HuH-7 (cell line): ENCODE data around the gene SEMA4D.

Experiments
- DNase-seq: peaks from one replicate; pipeline ENCODE4 v3.0.0; 2011; ENCODE audit warnings: low spot score

The SEMA4D gene

GRCh38 chr9:89497978-89498851, at the start of gene SEMA4D:
SEMA4D (minus strand) TSS chr9:89498113; CDS start chr9:89405456, 92,657 bp downstream.
- no peak for DNase-seq

DNA sequence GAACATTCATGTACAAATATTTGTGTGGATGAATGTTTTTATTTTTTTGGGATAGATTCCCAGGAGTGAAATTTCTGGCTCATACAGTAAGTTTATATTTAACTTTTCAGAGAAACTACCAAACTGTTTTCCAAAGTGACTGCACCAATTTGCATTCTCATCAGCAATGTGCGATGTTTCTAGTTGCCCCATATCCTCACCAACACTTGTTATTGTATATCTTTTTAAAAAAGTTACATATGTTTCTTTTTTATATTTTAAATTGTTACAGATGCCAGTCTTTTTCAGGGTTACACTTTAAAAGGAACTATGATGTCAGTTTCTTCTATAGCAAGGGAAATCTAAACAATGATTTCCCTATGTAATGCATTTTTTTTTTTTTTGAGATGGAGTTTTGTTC, 49.1 kb upstream of the SEMA4D start:
- DNase-seq, result no peak

GRCh38 chr9:89544279-89544661, 46.4 kb upstream of the SEMA4D start:
- no peak for DNase-seq

DNA sequence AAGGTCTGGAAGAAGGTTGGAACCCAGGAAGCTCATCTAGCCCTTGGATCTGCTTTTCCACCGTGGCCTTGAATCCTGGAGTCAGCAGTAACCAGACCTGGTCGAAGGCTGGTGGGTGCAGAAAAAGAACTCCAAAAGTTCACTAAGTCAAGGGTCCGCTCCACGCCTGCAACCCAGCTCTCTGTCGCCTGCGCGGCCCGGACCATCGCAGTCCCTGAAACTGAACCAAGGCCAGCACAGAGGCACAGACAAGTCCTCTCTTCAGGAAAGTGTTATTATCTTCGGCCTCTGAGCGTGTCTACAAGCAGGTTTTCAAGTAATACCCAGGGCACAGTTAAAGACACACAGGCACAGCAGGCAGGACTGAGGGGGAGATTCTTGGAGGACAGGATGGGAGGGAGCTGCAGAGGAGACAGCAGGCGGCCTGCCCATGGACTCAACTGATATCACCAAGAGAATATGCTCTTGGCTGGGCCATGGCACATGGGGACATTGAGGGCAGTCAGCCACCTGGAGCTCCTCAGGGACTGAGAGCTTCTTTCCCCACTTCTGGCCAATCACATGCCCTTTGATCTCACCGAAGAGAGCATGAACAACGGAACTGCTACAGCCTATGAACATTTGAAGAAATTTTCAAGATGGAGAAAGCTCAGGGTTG, 45.8 kb upstream of the SEMA4D start:
- DNase-seq, result no peak

GRCh38 chr9:89543111-89543510, 45.2 kb upstream of the SEMA4D start:
- no peak for DNase-seq

DNA sequence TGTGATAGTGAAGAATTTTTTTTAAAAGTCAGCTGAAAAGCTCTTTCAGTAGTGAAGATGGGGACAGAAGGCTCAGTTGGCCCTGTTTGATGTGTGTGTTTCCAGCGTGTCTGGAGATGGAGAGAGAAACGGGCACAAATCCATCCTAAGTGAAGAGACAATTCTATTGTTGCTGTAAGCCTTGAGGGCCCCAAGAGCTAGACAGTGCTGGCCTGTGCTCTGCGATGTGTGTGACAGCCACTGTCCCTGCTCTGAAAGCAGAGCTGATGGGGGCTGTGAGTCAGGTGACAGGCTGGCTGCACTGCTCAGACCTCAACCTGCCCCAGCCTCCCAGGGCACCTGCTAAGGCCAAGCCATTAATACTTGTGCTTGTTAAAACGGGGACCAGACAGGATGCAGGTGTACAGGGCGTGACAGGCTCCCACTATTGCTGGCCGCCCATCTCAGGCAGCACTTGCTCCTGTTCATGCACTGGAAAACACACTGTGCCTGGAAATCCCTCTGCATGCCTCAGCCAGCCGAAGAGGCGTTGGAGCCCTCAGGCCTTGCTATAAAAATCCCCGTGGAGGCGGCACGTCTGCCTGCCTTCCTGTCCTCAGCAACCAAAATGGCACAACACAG, 44.6 kb upstream of the SEMA4D start:
- DNase-seq, result no peak

DNA sequence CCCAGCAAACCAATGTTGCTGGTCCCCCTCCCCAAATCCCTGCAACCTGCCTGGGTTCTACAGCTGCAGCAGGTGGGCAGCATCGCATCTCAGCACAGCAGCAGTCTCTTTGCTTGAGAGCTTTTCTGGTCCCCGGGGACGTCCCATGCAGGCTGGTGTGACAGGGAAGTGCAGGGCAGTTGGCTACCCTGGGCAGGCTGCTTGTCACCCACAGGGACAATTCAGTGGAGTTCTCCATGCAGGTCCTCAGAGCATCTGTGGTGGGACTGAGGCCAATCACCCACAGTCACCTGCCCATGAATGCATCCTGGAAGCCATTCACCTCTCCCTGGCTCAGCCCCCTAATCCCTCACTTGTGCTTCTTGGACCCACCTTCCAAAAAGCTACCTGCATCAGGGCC, 43.9 kb upstream of the SEMA4D start:
- DNase-seq, result no peak

- DNase-seq, result no peak
These were observed 41.5 kb upstream of the SEMA4D start for GRCh38 chr9:89539374-89539773.

DNA sequence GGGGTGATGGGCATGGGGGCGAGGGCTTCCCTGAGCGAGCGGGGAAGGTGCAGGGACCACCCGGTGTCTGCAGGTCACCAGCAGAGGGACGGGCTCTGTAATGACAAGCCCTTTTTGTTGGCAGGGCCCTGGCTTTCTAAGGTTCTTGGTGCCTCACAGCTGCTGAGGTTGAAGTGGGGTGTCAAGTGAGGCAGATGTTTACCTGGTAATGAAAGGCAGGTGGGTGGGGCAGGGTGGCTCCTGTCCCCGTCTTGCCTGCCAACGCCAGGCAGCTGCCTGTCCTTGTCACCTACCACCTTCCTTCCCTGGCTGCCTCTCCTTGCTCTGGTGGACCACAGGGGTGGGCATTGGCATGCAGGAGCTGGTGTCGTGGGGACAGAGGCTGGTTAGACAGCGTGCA, 41.0 kb upstream of the SEMA4D start:
- DNase-seq, result no peak

DNA sequence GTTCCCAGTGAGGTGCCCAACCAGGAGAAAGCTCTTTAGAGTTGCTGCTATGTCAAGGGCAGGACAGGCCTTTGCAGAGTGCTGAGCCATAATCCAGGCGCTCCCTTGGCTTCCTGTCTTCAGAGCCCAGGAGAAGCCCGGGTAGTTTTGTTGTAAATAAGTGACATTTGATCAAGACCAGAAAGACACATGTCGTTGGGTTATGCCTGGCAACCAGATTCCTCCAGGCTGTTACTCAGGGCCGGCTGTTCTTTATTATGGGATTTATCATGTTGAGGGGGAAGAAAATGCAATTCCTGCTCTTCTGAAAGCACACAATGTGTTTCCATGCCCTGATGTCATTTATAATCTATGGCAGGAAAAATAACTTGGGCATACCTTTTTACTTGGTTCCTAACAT, 39.3 kb upstream of the SEMA4D start:
- DNase-seq, result no peak

DNA sequence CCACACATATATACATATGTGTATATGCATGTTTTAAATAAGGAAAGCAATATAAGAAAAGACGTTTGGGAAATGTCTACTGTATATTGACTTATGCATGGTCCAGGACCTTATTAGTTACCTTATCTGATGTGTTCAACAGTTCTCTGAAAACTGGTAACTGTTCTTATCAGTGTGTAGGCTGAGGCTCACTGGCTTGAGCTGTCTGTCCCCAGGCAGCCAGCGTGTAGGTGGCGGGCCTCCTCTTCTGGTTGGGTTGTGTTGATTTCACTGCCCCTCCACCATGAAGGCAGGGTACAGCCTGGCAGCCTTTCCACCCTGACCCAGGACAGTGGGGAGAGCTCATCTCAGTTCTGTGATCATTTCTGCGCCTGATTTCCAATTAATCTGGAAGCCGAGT, 38.7 kb upstream of the SEMA4D start:
- no peak for DNase-seq

DNA sequence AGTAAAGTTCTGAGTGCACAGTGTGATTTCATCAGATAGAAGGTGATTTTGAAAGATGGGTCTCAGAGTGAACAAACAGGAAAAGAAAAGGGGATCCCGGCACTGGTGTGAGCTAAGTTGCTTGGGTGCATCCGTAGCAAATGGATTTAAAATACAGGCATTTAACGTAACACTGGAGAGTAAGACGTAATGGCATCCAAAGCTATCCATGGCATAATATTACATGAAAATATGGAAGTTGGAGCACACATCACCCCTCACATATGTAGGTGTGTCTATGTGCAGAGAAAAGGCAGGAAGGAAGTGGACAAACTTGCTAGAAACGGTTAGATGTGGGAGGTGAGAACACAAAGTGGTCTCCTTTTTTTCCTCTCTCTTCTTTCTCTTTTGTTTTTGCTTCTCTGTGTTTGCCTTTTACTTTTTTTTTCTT, 38.2 kb upstream of the SEMA4D start:
- DNase-seq, result no peak

DNA sequence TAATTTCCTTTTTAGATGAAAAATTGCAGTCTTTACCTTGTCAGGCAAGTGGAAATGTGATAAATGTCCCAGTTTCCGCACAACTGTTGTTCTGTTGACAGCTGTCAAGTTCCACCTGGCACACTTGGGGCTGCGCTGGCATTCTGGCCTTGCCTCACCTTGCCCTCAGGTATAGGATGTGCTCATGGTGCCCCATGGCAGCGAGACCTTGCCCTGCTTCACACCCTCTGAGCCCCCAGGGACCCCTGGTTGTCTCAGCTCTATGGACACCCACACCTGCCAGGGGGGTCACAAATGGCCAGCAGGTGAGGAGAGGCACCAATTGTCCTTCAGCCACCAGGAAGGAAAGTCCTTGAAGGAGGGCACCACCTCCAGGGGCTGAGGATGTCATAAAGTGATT, 37.5 kb upstream of the SEMA4D start:
- DNase-seq, result no peak

DNA sequence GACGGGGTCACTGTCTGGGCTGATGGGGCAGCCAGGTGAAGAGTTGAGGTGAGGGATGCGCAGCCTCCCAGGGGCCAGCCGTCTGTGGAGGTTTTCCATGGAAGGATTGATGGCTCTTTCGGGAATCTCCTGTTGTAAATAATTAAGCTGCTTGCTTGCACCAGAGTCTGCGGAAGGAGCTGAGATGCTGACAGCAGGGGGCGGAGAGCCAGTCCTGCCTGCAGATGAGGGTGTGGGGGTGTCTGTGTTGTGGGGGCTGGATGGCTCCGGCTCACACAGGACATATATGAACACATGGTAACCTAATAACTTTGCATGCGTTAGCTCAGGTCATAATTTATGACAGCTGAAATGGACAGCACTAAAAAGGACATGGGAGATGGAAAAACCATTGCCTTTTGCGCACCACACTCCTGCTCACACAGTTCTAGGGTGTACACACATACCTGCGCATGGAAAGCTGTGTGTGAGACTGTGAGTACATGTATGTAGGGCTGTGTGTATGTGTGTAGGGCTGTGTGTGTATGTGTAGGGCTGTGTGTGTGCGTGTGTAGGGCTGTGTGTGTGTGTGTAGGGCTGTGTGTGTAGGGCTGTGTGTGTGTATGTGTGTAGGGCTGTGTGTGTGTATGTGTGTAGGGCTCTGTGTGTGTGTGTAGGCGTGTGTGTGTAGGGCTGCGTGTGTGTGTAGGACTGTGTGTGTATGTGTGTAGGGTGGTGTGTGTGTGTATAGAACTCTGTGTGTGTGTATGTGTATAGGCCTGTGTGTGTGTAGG, 36.8 kb upstream of the SEMA4D start:
- peak; percentile 17 for DNase-seq

GRCh38 chr9:89533411-89534095, 35.6 kb upstream of the SEMA4D start:
- no peak for DNase-seq

DNA sequence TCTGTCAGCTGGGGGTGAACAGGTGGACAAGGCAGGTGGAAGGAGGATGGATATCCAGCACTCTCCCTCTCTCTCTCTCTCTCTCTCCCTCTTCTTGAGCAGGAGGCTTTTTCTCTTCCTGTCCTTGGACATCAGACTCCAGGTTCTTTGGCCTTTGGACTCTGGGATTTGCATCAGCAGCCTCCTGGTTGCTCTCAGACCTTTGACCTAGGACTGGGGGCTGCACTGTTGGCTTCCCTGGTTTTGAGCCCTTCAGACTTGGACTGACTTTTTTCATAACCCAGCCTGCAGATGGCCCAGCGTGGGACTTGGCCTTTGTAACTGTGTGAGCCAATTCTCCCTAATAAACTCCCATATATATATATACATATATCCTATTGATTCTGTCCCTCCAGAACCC, 35.0 kb upstream of the SEMA4D start:
- DNase-seq, result no peak

DNA sequence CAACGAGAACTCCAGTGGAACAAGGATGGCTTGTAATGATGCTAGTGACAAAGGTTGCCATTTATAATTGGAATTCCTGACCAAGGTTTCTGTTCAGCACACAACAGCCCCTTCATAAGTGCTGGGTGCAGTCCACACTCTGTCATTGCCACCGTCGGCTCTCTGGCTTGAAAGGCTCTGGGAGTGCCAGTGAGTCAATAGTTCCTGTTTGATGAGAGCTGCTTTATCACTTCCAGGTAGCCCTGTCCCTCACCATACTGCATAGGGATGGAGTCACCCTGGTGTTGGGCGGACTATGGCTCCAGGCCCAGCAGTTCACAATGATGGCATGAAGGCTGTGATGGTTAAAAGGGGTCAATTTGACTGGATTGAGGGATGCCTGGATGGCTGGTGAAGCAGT, 34.6 kb upstream of the SEMA4D start:
- DNase-seq, result no peak

DNA sequence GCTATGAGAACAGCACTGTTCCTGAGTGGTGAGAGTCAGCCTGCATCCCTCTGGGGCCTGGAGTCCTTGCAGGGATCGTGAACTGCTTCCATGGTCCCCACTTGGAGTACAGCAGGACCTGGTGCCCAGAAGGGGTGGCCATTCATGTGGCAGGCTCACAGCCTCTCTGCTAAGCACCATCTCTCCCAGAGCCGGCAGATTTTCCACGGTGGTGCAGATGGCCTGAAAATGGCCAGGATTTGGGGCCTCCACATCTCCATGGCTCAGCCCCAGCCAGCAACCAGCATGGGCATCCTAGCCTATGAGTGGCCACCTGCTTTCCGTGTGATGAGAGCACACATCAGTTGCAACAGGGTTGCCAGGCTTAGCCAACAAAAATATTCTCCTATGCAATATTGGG, 33.9 kb upstream of the SEMA4D start:
- no peak for DNase-seq

GRCh38 chr9:89530726-89531125, 32.8 kb upstream of the SEMA4D start:
- DNase-seq, result no peak

GRCh38 chr9:89529243-89530035, 31.5 kb upstream of the SEMA4D start:
- no peak for DNase-seq

GRCh38 chr9:89528540-89528939, 30.6 kb upstream of the SEMA4D start:
- no peak for DNase-seq
